IPS-11a (cell line): Measurements from ENCODE around the gene LRP1.

Source experiments
- H3K4me3 ChIP-seq: one replicate; pipeline ENCODE4 v1.5.1; 2013; ENCODE audit warnings: low read depth, low read length, control low read depth

LRP1 gene

GRCh38 chr12:57133013-57133569 is 4.8 kb downstream of the LRP1 start:
- no peak overlapping the region for H3K4me3 ChIP-seq

- no peak overlapping the region for H3K4me3 ChIP-seq
Measured at GRCh38 chr12:57133916-57134315, 5.6 kb downstream of the LRP1 start.

GRCh38 chr12:57134949-57135348 is 6.7 kb downstream of the LRP1 start:
- H3K4me3 ChIP-seq: no peak overlapping the region

- no peak overlapping the region for H3K4me3 ChIP-seq
Measured at GRCh38 chr12:57135527-57136326, 7.4 kb downstream of the LRP1 start.

- no peak overlapping the region for H3K4me3 ChIP-seq
Measured at GRCh38 chr12:57138526-57139272, 10.4 kb downstream of the LRP1 start.

- H3K4me3 ChIP-seq: no peak overlapping the region
Measured at GRCh38 chr12:57139796-57140649, 11.7 kb downstream of the LRP1 start.

- no peak overlapping the region for H3K4me3 ChIP-seq
Measured at GRCh38 chr12:57141249-57141648, 13.0 kb downstream of the LRP1 start.

- H3K4me3 ChIP-seq: no peak overlapping the region
Measured at GRCh38 chr12:57142121-57142520, 13.8 kb downstream of the LRP1 start.

GRCh38 chr12:57142727-57143126 is 14.4 kb downstream of the LRP1 start:
- no peak overlapping the region for H3K4me3 ChIP-seq

- H3K4me3 ChIP-seq: no peak overlapping the region
Measured at GRCh38 chr12:57143454-57143853, 15.2 kb downstream of the LRP1 start.

GRCh38 chr12:57145460-57146059 is 17.3 kb downstream of the LRP1 start:
- H3K4me3 ChIP-seq: no peak overlapping the region

GRCh38 chr12:57146092-57146491 is 17.8 kb downstream of the LRP1 start:
- no peak overlapping the region for H3K4me3 ChIP-seq

- H3K4me3 ChIP-seq: no peak within 1 kb of the TSS
Measured at GRCh38 chr12:57146961-57147944, 19.0 kb downstream of the LRP1 start, which contains the start of gene LRP1-AS. Gene LRP1-AS, minus strand, starts transcription at chr12:57147619.

GRCh38 chr12:57148469-57149244 is 20.4 kb downstream of the LRP1 start:
- H3K4me3 ChIP-seq: no peak overlapping the region

GRCh38 chr12:57149245-57149900 is 21.1 kb downstream of the LRP1 start:
- H3K4me3 ChIP-seq: no peak overlapping the region

GRCh38 chr12:57150400-57151000 is 22.2 kb downstream of the LRP1 start:
- H3K4me3 ChIP-seq: no peak overlapping the region

- H3K4me3 ChIP-seq: no peak overlapping the region
Measured at GRCh38 chr12:57151741-57152630, 23.7 kb downstream of the LRP1 start.
